NCI-H146 (cell line): ENCODE results near the gene ATP6V0E1.

Experiments
- DNase-seq: peaks from one replicate; lab custom pipeline; 2025; lab: John Stamatoyannopoulos, UW

ATP6V0E1 gene

GRCh38 chr5:173078878-173079277 lies 95.3 kb downstream of the ATP6V0E1 start:
- no peak for DNase-seq
